Stimulated activated CD4-positive, alpha-beta T cell treated with anti-CD3 and anti-CD28 coated beads, Interleukin-4, amount 100 ng/mL, for 1 hour (primary cell): ENCODE data around the gene CARMIL1.

Experiments used
- DNase-seq: peaks from one replicate; pipeline ENCODE4 v3.0.0-alpha.2; 2020

Gene CARMIL1

DNA sequence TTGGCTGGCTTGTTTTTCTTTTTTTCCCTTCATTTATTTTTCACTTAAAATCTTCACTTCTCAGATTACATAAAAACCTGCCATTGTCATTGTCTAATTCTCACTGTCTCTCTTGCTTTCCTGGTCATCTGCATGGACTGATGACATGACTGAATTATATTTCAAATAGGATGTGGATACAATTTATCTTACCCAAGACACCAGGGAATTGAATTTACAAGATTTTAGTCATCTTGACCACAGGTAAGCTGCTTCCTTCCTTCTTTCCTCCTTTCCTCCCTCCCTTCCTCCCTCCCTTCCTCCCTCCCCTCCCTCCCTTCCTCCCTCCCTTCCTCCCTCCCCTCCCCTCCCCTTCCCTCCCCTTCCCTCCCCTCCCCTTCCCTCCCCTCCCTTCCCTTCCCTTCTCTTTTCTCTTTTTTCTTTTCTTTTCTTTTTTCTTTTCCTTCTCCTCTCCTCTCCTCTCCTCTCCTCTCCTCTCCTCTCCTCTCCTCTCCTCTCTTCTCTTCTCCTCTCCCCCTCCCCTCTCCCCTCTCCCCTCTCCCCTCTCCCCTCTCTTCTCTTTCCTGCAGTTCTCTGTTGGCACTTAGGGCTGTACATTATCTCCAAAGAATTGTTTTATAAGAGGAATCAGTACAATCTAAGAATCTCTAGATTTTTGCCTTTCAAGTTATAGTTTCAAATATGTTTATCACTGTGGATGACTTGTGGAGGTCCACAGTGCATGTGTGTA is 171.5 kb downstream of the CARMIL1 start:
- no peak for DNase-seq

DNA sequence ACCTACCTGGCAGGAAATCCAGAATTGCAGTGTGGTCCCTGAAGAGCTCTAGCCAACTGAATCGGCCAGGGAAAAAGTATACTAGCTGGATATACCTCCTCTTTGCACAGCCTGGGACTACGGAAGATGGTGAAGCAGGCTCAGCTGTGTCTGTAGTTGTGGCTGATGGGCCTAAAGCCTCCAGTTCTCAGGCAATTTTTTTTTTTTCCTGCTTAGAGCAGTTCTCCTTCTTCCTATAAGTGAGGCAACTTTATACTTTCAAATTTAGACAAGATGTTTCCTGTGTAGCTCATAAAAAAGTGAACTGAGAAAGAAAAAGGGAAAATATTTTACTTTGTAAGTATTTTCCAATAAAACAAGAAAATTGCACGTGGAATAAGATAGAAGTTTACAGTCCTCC is 172.9 kb downstream of the CARMIL1 start:
- DNase-seq: no peak

DNA sequence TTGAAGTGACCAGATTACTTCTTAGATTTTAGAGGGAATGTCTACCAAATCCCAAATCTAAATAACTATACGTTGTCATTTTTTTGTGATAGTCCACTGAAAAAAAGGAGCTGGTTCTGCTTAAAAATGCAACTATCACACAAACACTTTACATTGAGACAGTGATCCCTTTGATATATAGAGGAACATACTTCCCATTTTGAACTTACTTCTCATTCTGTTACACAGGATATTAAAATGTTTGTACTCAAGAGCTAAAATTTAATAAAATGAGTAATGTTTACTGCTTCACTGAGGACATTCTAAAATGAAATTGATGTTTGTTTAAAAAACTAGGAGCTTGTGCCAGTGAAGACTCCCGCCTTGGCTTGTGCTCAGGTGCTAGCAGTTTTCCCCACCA is 174.1 kb downstream of the CARMIL1 start:
- no peak for DNase-seq

DNA sequence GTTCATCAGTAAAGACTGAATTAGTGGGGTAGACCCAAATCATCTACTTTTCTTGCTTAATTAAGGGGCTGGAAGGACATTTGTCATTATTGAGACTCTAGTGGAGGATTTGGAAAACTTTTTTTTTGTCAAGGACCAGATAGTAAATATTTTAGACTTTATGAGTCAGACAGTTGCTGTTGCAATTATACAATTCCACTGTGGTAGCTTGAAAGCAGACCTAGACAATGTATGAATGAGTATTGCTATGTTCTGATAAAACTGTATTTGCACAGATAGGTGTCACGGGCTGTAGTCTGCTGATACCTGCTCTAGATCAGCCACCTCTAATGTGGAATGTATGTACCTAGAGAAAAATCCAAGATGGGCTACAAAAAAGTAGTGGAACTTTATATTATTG is 175.0 kb downstream of the CARMIL1 start:
- no peak for DNase-seq

DNA sequence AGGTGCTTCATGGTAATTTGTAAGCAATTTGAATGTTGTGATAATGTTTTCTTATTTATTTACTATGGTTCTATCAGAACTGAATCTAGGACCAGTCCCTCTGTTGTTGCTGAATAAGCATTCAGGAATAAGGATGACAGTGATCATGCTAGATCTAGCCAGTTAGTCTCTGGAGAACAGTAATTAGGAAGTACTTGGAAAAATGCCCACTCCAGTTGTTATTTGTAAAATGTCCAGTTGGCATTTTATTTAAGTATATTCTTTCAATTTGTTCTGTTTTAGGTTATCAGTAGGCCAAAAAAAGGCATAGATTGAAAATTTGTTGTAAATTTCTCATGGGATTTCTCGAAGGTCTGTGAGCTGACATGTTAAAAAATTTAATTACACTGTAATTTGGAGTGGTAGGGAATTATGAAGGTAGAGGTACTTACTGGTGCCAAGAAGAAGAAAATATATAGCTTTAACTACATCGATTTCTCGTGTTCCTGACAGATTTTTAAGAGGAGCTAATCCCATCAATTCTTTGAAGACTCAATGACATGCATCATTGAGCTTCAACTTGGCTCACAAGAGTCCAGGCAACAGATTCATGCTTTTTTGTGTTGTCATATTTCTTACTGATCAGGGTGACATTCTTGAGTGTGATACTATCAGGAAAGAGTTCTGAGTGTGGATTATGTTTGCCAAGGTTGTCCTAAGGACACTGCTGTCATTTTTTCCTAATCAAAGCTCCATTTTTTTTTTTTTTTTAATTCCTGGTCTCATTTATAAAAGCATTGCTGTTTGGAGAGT is 177.3 kb downstream of the CARMIL1 start:
- DNase-seq: no peak

DNA sequence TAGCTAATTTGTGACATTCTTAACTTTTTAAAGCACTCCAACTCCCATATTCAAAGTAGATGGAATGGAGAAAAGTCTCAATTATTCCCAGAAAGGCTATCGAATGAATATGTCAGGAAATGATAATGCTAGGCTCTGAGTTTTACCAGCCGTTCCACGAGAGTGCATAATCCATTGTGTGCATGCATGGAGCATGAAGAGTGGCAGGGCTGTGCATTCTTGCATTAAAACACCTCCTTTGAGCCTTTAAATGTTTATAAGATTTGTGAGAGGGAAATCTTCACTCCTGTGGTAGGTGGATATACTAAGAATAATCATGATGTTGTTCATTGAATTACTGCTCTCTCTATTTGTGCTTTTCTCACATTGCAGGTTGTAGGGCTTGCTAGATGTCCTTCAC is 178.3 kb downstream of the CARMIL1 start:
- DNase-seq: no peak

DNA sequence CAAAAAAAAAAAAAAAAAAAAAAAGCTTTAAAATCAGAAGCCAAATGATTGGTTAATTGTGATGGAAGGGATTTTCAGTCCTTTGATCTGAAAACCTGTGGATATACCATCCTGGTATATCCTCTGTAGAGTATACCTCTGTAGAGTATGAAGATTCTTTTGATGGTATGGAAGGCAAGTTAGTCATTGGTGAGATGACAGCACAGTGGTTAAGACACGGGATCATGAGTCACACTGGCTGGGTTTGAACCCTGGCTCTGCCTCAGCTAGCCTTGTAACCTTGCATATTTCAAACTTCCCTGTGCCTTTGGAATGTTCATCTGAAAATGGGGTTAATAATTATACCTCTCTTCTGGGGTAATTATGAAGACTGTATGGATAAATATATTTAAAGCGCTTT is 179.3 kb downstream of the CARMIL1 start:
- no peak for DNase-seq

DNA sequence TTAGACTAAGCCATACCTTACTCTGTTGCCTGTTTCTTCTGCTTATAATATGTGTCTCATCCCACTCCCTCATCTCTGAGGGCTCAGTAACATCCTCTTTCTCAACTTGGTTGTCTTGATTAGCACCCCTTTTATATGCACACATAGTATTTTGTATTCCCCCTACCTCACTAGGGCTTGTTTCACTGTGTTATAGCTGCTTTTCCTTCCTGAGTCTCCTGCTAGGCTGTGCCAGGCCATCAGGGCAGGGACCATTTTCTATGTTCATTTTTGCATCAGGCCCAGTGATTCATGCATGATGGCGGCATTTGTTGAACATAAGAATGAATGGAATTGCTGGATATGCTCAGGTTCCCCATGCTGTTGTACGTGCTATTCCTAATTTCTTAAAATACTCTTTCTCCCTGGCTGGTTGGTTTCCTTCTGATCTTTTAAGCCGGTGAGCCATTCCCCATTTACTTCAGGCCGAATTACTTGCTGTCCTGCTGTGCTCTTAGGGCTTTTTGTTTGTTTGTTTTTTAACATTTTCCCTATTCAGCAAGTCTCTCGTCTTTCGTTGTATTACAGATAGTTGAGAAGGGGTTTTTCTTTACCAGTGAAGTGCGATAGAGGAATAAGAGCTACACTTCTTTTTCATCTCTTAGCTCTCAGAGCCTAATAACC is 183.2 kb downstream of the CARMIL1 start:
- no peak for DNase-seq

DNA sequence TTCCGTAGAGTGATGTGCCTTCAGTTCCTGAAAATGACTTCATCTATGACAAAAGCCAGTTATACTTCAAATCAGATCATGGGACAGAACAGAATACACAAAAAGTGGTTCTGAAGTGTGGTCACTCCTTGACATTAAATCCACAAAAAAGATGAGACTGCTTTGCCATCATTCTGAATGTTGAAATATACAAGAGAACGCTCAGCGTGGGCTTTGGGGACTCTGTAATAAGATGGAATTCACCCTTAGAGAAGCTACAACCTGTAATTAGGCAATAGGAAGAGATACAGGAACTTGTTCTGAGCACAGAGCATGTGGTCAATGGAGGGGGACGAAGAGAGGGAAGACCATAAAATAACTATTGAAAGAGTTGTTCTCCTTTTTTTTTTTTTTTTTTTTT is 184.3 kb downstream of the CARMIL1 start:
- DNase-seq: no peak

DNA sequence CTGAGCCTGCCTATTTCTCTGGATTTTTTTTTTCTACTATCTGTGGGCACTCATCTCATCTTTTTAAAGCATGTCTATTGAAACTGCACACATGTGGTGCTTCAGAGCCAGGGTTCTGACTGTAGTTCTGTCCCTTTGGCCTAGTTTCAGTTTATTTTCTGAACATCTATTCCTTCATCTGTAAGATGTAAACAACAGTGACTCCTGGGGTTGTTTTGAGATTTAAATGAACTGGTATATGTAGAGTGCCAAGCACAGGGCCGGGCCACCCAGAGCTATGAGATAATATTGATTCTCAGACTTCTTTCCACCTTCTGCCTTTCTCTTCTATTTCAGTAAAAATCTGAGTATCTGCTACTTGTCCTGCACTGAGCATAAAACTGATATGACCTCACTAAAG is 185.1 kb downstream of the CARMIL1 start:
- DNase-seq: no peak

DNA sequence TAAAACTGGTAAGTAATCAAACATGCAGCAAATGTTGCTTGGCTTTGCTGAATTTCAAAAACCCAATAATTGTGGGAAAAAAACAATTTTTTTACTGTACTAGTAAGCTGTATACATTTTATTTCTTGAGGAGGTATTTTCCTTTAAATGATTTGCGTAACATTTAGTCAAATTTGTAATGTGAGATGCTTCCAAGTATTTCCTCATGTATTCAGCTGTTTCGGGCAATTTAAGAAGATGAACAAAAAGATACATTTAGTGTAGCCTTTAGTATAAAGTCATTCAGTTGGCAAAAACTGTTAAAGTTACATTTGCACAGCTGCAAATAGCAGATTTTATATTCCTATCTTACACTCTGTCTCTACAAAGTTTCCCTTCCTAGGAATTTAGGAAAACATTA is 186.8 kb downstream of the CARMIL1 start:
- no peak for DNase-seq

DNA sequence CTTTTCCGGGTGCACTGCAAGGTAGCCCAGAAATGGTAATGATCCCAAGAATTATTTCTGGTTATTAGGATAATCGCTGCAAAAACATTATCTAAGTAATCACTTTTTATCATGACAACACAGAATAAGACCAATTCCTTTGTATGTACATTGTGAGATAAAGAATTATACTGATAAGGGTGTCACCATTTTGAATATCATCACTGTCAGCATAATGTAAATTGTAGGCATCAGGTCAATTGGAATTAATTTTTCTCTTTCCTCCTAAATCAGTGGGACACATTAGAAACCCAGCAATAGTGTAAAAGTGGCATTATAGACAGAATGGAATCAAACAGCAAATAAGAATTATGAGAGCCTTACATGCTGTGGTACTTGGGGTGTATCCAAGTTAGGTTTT is 189.7 kb downstream of the CARMIL1 start:
- no peak for DNase-seq

DNA sequence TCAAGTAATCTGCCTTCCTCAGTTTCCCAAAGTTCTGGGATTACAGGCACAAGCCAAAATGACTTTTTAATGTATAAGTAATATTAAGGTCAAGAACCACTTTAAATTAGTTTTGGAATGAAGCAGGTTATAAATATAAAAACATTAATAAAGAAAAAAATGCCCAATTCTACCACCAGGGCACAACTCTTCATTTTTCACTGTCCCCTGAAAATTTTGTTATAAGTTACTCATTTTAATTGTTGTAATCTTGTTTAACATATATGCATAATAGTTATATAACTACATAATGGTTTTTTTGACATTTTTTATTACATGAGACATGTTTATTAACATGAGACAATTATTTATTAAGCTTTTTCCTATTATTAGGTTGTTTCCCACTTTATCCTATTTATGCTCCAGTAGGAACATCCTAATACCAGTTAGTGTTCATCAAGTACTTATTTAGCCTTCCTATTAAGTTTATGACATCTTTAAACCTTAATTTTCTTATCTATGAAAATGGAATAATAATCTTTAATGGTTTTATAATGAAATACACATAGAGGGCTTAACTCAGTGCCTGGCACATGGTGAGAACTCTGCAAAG is 190.7 kb downstream of the CARMIL1 start:
- DNase-seq: no peak

DNA sequence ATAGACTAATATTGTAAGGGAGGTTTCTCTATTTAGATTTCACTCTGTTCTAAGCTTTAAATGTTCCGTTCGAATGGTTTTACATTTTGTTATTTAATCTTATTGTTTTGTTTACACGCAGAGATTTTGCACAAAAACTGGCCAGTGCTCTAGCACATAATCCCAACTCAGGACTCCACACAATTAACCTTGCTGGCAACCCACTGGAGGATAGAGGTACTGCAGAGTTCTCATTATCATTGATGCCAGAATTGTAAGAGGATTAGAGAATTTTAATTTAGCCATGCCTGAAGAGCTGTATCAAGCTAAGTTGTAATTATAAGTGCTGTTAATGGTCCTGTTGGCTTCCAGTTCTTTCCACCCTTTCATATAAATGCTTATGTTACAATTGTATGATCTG is 193.1 kb downstream of the CARMIL1 start:
- no peak for DNase-seq

DNA sequence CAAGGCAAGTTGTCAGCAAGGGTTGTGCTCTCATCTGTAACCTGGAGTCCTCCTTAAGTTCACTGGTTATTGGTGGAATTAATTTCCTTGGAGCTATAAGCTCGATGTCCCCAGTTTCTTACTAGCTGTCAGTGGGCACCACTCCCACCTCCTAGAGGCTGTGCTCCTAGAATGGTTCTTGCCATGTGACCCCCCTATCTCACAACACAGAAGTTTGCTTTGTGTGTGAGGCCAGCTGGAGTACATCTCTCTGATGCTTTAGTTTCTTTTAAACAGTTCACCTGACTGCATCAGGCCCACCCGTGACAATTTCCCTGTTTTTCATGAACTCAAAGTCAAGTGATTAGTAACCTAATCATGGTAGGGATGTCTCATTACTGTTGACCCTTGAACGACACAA is 193.7 kb downstream of the CARMIL1 start:
- no peak for DNase-seq

DNA sequence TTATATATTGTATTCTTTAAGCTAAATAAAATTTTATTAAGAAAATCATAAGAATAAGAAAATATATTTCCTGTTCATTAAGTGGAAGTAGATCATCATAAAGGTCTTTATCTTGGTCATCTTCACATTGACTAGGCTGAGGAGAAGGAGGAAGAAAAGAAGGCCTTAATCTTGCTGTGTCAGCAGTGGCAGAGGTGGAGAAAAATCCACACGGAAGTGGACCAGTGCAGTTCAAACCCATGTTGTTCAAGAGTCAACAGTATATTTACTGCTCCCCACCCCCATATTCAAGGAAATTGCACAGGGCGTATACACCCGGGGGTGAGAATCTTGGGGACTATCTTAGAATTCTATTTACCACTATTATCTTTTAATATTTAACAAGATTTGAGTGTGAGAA is 194.3 kb downstream of the CARMIL1 start:
- no peak for DNase-seq

DNA sequence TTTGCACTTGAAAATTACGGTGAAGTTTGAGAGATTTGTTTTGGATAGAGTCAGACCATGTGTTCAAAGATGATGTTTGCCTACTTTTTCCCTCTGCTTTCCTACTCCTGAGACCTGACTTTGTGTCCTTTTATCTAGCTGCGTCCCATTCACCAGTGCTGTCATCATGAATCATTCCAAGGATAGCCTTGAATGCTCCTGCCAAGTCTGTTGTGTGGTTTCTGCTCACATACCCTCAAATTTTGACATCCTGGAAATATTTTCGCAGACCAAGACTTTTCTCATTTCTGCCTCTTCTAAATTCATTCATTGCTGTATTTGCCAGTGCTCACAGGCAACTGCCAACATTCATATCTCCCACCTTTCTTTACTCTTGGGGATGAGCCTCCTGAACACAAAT is 197.0 kb downstream of the CARMIL1 start:
- no peak for DNase-seq

DNA sequence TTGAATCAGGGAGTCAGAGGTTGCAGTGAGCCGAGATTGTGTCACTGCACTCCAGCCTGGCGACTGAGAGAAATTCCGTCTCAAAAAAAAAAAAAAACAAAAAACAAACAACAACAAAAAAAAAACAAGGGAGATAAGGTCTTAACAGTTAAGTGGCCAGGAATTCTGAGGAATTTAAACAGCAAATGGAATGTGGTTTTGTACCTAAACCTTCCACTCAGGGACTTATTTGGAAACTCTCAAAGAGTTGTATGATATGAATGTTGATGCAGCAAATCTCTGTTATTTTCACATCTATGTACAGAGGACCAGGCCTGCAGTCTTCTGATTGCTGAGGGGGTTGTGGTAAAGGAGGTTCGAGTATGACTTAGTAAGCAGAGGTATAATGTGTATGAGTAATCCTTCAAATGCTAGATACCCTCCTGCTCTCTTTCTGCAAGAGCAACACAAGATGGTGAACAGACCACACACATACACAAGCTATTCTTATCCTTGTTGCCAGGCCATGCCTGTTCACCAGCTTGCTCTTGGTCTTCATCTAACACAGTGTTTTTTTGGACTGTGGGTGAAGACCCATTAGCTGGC is 197.9 kb downstream of the CARMIL1 start:
- no peak for DNase-seq

DNA sequence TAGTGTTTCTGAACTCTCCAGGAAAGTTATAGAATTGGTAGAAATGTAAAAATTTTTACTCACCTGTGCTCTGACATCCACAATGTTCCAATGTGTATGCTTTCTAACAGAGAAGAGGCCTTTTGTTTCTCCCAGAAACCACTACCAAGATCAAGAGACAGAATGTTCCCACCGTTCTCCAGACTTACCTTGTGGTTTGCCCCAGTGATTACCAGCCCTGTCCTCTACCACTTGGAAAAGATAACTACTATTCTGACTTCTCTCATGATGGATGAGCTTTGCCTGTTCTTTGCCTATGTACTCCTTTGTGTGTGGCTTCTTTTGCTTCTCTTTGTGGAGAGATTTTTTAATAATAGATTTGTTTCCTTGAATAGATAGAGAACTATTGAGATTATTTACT is 199.8 kb downstream of the CARMIL1 start:
- DNase-seq: no peak

DNA sequence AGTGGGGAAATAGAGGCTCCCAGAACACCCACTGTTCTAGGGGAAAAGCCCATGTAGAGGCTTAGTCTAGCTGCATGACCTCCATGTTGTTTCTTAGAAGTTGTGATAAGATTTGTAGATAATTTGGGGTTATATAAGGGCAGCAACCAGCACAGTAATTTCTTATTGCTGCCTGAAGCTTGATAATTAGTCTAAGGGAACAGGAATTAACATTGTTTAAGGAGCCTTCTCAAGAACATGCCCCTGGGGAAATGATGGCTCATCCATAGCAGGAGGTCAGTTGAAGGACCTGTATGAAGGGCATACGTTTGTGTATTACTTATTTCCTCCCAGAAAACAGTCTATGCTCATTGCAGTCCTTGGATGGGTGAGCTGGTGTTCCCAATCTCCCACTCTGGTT is 202.1 kb downstream of the CARMIL1 start:
- DNase-seq: no peak

DNA sequence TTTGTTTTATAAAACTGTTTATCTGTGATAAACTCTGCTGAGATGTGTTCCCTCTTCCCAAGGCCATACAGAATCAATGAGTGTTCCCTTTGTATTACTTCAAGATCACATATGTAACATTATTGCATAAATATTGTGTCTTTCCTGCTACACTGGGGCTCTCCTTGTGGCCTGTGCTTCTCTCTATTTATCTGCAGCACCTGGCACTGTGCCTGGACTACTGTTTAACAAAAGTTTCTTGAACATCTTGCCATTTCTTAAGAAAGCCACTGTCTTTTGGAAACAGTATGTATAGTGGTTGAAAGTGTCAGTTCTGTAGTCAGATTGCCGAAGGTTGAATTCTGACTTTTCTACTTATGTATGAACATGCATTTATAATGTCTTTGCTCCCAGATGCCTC is 203.8 kb downstream of the CARMIL1 start:
- DNase-seq: no peak

DNA sequence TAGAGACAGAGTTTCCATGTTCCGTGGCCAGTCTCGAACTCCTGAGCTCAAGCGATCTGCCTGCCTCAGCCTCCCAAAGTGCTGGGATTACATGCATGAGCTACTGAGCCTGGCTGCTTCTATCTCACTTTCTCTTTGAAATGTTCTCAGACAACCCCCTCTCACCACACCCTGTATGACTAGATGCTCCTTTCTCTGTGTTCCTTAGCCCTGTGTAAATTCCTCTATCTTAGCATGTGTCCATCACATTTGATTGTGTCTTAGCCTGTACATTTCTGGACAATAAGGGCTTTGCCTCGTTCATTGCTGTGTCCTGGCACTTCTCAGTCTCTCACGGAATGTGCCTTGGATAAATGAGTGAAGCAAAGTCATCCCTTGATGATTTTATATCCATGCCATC is 204.8 kb downstream of the CARMIL1 start:
- DNase-seq: no peak

DNA sequence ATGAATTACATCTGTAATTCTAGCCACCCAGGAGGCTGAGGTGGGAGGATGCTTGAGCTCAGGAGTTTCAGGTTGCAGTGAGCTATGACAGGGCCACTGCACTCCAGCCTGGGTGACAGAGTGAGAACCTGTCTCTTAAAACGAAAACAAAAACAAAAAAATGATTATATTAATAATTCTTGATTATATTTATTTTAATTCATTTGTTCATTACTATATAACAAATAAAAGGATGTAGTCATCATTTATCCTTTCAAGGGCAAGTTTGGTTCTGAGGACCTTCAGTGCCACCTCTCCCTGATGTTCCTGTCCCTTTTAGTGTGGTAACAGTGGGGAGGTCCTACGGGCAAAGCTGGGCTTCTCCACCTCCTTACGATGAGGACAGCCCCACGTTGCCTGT is 205.7 kb downstream of the CARMIL1 start:
- DNase-seq: no peak
